Measurements from ENCODE around the gene ZNF280D.

The ZNF280D gene

GRCh38 chr15:56679225-56679624, 54.1 kb downstream of the ZNF280D start:
- Histone ChIP-seq H2AFZ (ENCODE audit: low read depth, low read length) (peak overlapping the region; percentile 21), H3K4me3 (ENCODE audit: low read depth in 1 of 2, low read length in 2 of 2) (no peak overlapping the region), H3K9me3 (ENCODE audit: insufficient read depth, low read length, severe bottlenecking) (no peaks in the 10 kb centered on the region), H3K4me2 (ENCODE audit: insufficient read depth, low read length) (peak overlapping the region; percentile 49), H3K27me3 (ENCODE audit: insufficient read depth, low read length, poor library complexity) (no peaks in the 10 kb centered on the region), H3K9ac (ENCODE audit: low read depth, low read length) (peak overlapping the region; percentile 47), H3K27ac (ENCODE audit: low read length) (peak overlapping the region; percentile 90), H3K4me1 (ENCODE audit: insufficient read depth, low read length) (peaks cover 76% of the 10 kb centered on the region), H3K79me2 (ENCODE audit: insufficient read depth, low read length) (0 out of 2 replicates have a peak, but pooled peaks cover 5% of the 10 kb centered on the region), H3K36me3 (ENCODE audit: insufficient read depth, low read length) (peaks cover 22% of the 10 kb centered on the region), H4K20me1 (ENCODE audit: insufficient read depth, low read length) (no peaks in the 10 kb centered on the region)
- TF ChIP-seq CTCF (IDR thresholded peaks at IDR 0.05; ENCODE audit: borderline replicate concordance, extremely low read depth, low read length, poor library complexity, severe bottlenecking): no peak
- no peak for TF ChIP-seq EZH2 (IDR thresholded peaks at IDR 0.05; ENCODE audit: borderline replicate concordance, low read depth, low read length, severe bottlenecking)
- no peak for DNase-seq
- ATAC-seq (ENCODE audit: insufficient read depth, low read depth): no peak

GRCh38 chr15:56678571-56678970, 54.7 kb downstream of the ZNF280D start:
- 0 out of 2 replicates have a peak, but pooled peaks cover 5% of the 10 kb centered on the region for H3K79me2 ChIP-seq (ENCODE audit: insufficient read depth, low read length)
- peak overlapping the region; percentile 49 for H3K4me2 ChIP-seq (ENCODE audit: insufficient read depth, low read length)
- no peaks in the 10 kb centered on the region for H3K9me3 ChIP-seq (ENCODE audit: insufficient read depth, low read length, severe bottlenecking)
- TF ChIP-seq EZH2 (IDR thresholded peaks at IDR 0.05; ENCODE audit: borderline replicate concordance, low read depth, low read length, severe bottlenecking) (no peak), CTCF (IDR thresholded peaks at IDR 0.05; ENCODE audit: borderline replicate concordance, extremely low read depth, low read length, poor library complexity, severe bottlenecking) (no peak)
- H3K4me1 ChIP-seq (ENCODE audit: insufficient read depth, low read length): peaks cover 70% of the 10 kb centered on the region
- H2AFZ ChIP-seq (ENCODE audit: low read depth, low read length): no peak overlapping the region
- peaks cover 22% of the 10 kb centered on the region for H3K36me3 ChIP-seq (ENCODE audit: insufficient read depth, low read length)
- H3K27ac ChIP-seq (ENCODE audit: low read length): peak overlapping the region; percentile 90
- DNase-seq (peak; percentile 85), ATAC-seq (ENCODE audit: insufficient read depth, low read depth) (peak; percentile 98)
- H4K20me1 ChIP-seq (ENCODE audit: insufficient read depth, low read length): no peaks in the 10 kb centered on the region
- no peaks in the 10 kb centered on the region for H3K27me3 ChIP-seq (ENCODE audit: insufficient read depth, low read length, poor library complexity)
- no peak overlapping the region for H3K4me3 ChIP-seq (ENCODE audit: low read depth in 1 of 2, low read length in 2 of 2)
- peak overlapping the region; percentile 47 for H3K9ac ChIP-seq (ENCODE audit: low read depth, low read length)

- no peaks in the 10 kb centered on the region for H4K20me1 ChIP-seq (ENCODE audit: insufficient read depth, low read length)
- H2AFZ ChIP-seq (ENCODE audit: low read depth, low read length): no peak overlapping the region
- peak overlapping the region; percentile 90 for H3K27ac ChIP-seq (ENCODE audit: low read length)
- no peak overlapping the region for H3K9ac ChIP-seq (ENCODE audit: low read depth, low read length)
- no peak overlapping the region for H3K4me3 ChIP-seq (ENCODE audit: low read depth in 1 of 2, low read length in 2 of 2)
- H3K27me3 ChIP-seq (ENCODE audit: insufficient read depth, low read length, poor library complexity): no peaks in the 10 kb centered on the region
- H3K36me3 ChIP-seq (ENCODE audit: insufficient read depth, low read length): peaks cover 28% of the 10 kb centered on the region
- ATAC-seq (ENCODE audit: insufficient read depth, low read depth): no peak
- no peaks in the 10 kb centered on the region for H3K9me3 ChIP-seq (ENCODE audit: insufficient read depth, low read length, severe bottlenecking)
- 0 out of 2 replicates have a peak, but pooled peaks cover 5% of the 10 kb centered on the region for H3K79me2 ChIP-seq (ENCODE audit: insufficient read depth, low read length)
- TF ChIP-seq CTCF (IDR thresholded peaks at IDR 0.05; ENCODE audit: borderline replicate concordance, extremely low read depth, low read length, poor library complexity, severe bottlenecking) (no peak), EZH2 (IDR thresholded peaks at IDR 0.05; ENCODE audit: borderline replicate concordance, low read depth, low read length, severe bottlenecking) (no peak)
- peaks cover 58% of the 10 kb centered on the region for H3K4me1 ChIP-seq (ENCODE audit: insufficient read depth, low read length)
- H3K4me2 ChIP-seq (ENCODE audit: insufficient read depth, low read length): no peak overlapping the region
- DNase-seq: no peak
Observed at GRCh38 chr15:56677271-56677670, 56.0 kb downstream of the ZNF280D start.

Data from DND-41 (cell line).